GM12892 (cell line): ENCODE results near the gene LARGE2.

ENCODE experiments used
- POLR2A ChIP-seq: IDR thresholded peaks from 2 replicates; pipeline ENCODE4 v1.6.1; 2011; ENCODE audit warnings: low read depth, low read length, control low read depth
- POLR2AphosphoS5 ChIP-seq: IDR thresholded peaks from 2 replicates; pipeline ENCODE4 v1.6.1; 2011; ENCODE audit warnings: low read depth, low read length, control low read depth

DNA sequence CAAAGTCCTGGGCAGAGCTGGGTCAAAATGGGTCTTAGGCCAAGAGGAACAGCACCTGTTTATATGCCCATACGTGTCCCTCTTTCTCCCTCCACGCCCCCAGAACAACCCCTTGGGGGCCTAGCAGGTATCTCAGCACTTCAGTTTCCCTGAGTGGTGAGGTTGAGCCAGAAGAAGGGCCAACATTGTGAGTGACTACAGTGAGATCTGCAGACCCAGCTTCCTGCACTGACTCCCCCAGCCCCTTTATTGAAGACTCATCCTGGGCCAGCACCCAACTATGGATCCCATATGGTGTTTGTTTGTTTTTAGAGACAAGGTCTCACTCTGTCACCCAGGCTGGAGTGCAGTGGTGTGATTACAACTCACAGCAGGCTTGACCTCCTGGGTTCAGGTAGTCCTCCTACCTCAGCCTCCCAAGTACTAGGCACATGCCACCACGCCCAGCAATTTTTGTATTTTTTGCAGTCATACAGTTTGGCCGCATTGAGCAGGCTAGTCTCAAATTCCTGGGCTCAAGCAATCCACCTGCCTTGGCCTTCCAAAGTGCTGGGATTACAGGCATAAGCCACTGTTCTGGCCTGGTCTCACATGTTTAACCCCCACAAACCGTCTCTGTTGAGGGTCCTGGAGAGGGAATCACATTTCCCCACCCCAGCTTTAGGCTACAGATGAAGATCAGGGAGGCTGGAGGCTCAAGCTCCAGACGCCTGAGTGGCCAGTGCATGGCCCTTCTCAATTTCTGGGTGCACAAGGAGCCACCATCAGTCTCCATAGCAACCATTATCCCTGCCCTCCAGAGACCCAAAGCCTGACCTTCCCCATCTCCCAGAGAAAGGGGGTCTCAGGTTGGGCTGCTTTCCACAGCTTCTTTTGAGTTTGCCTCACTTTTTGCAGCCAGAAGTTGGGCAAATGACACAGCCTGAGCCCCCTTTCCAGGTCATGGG, 1.7 kb upstream of the LARGE2 start:
- TF ChIP-seq POLR2A (no peak), POLR2AphosphoS5 (no peak)
